Right atrium auricular region (tissue), 2 donors: Measurements from ENCODE around the gene UBE2E2. TPM values are rescaled to one million over a fixed set of nuclear protein-coding genes. Genes with fewer than 3 reads are reported as not detected.

Source experiments
- DNase-seq: peaks from one replicate; pipeline ENCODE4 v3.0.0-alpha.2; 2019; ENCODE audit warnings: low spot score
- H3K27ac ChIP-seq, 2 donors: fragments of 200-600 bp; sonication (generic); 1 replicate in 1 of 2; 2 replicates in 1 of 2; pipeline ENCODE4 v1.5.1; 2016 to 2019
- H3K27me3 ChIP-seq, 2 donors: fragments of 200-600 bp; sonication (generic); one replicate each; pipeline versions ENCODE4 v1.5.1 to v1.6.0; 2017 to 2019
- H3K36me3 ChIP-seq: fragments of 200-600 bp; sonication (generic); one replicate; pipeline ENCODE4 v1.5.1; 2016
- H3K4me1 ChIP-seq, 2 donors: fragments of 200-600 bp; sonication (generic); one replicate each; pipeline versions ENCODE4 v1.5.1 to v1.6.0; 2017 to 2019
- H3K4me3 ChIP-seq, 2 donors: fragments of 200-600 bp; sonication (generic); 1 replicate in 1 of 2; 2 replicates in 1 of 2; pipeline ENCODE4 v1.5.1; 2017 to 2019; ENCODE audit warnings: mild to moderate bottlenecking in 1 of 2, moderate library complexity in 1 of 2
- H3K9me3 ChIP-seq, 2 donors: fragments of 200-600 bp; sonication (generic); one replicate each; pipeline ENCODE4 v1.5.1; 2019
- CTCF ChIP-seq, 2 donors: fragments of 200-600 bp; sonication (generic); IDR thresholded peaks; one replicate each; pipeline ENCODE4 v1.5.1; 2019; ENCODE audit warnings: antibody characterized with exemption in 2 of 2
- total RNA-seq, 2 donors: library from RNA; depleted of rRNA; stranded (reverse); fragments of >200 nt; gene quantifications; one replicate each; pipeline ENCODE4 v1.1.0, GENCODE V29; 2016

Gene UBE2E2
- total RNA-seq, 2 donors from 2014 or later, result 31.0 to 36.7 TPM

DNA sequence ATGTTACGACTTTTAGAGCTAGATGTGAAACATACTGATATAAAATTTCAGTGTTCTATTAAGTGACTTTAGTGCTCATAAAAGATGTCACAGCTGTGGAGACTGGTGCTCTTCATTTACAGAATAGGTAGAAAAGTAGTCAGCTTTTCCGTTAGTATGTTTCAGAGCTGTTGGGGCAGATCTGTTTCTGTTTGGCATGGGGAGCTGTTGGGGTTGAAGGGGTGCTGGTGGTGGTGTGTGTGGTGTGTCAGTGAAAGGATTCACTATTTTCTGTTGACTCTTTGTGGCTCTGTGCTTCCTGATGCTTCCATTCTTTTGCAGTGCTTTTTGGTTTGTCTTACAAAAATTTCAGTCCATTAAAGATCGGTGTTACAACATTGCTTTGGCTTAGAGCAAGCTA is 3.2 kb downstream of the UBE2E2 start:
- no peak overlapping the region for H3K27ac ChIP-seq
- no peaks in the 10 kb centered on the region for H3K9me3 ChIP-seq
- H3K36me3 ChIP-seq, result no peaks in the 10 kb centered on the region
- no peak for TF ChIP-seq CTCF (IDR thresholded peaks at IDR 0.05)
- no peaks in the 10 kb centered on the region for H3K27me3 ChIP-seq
- H3K4me3 ChIP-seq, result no peak overlapping the region
- DNase-seq, result no peak
- H3K4me1 ChIP-seq, result peaks cover 0 to 17% of the 10 kb centered on the region in 2 donors

DNA sequence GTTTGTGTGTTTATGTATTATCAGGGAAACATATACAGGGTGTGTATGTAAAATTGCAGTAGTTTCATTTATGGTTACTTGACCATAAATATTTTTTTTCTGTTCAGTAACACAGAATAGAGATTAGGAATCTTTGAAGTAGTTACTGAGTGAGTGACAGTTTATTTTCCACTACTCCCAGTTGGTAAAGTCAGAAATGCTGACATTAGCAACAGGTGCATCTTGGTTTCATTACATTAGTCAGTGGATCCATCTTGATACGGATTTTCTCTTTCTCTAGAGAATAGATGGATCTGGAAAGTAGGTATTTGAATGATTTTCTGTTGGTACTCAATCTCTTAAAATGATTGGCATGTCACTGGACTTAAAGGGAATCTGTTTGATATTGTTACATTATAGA is 6.0 kb downstream of the UBE2E2 start:
- DNase-seq, result no peak
- Histone ChIP-seq H3K9me3 (no peaks in the 10 kb centered on the region), H3K27me3 (no peaks in the 10 kb centered on the region), H3K36me3 (no peaks in the 10 kb centered on the region), H3K4me3 (no peak overlapping the region), H3K4me1 (peaks cover 0 to 8% of the 10 kb centered on the region in 2 donors), H3K27ac (no peak overlapping the region)
- TF ChIP-seq CTCF (IDR thresholded peaks at IDR 0.05), result no peak

DNA sequence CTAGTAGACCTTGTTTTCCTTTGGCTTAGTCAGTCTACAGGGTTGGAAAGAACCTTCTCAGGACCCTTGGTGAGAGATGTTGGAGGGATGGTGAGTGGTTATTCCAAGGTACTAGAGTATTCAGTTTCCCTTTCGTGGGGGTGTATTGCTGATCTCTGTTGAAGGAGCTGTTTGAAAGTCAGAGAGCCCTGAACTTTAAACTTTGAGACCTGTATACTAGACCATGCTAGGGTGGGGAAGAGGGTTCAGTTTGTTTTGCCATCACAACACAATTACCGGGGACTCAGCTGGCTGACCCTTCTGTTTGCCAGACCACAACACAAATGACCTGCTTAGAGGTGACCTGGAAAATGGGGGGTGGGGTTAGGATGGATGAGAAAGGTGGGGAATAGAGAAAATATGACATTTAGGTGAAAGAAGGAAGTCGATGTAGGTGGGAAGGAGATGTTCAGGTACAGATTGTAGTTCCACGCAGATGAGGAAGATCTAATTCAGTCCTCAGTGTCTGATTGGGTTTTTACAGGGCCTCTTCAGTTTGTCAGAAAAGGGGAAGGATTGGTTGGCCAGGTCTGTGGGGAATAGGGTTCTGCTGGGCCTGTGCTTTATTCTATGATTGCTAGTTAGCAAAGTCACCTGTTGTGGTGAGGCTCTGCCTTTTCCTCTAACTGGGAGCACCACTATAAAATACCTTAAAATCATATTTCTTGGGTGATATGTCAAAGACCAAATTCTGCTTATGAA is 6.8 kb downstream of the UBE2E2 start:
- H3K4me1 ChIP-seq, result peaks cover 0 to under 1% of the 10 kb centered on the region in 2 donors
- H3K27me3 ChIP-seq, result no peaks in the 10 kb centered on the region
- H3K27ac ChIP-seq, result no peak overlapping the region
- TF ChIP-seq CTCF (IDR thresholded peaks at IDR 0.05), result no peak
- H3K9me3 ChIP-seq, result no peaks in the 10 kb centered on the region
- H3K36me3 ChIP-seq, result no peaks in the 10 kb centered on the region
- H3K4me3 ChIP-seq, result no peak overlapping the region
- DNase-seq, result no peak

DNA sequence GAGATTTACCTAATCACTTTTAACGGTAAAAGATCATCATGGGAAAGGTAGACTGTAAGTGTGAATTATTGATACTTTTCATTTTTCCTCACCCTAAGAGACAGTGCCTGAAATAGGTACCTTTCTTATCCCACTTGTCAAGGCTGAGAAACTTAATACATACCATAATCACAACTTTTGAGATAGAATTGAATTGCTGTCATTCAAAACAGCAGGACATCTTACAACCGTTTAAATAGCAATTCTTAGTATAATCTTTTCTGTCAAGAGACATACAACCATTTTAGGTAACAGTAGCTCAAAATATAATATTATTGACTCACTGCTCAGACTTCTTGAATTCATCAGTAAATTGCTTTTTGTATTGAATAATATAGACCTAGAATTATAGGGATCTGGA is 10.7 kb downstream of the UBE2E2 start:
- no peak for DNase-seq
- Histone ChIP-seq H3K27ac (no peak overlapping the region), H3K4me1 (peaks cover 0 to 5% of the 10 kb centered on the region in 2 donors), H3K36me3 (no peaks in the 10 kb centered on the region), H3K4me3 (no peak overlapping the region), H3K27me3 (no peaks in the 10 kb centered on the region), H3K9me3 (no peaks in the 10 kb centered on the region)
- TF ChIP-seq CTCF (IDR thresholded peaks at IDR 0.05), result no peak

GRCh38 chr3:23217872-23218554 is 14.9 kb downstream of the UBE2E2 start:
- H3K9me3 ChIP-seq, result no peaks in the 10 kb centered on the region

More at GRCh38 chr3:23217872-23218554, 14.9 kb downstream of the UBE2E2 start:
- H3K4me3 ChIP-seq, result no peak overlapping the region
- peaks cover 0 to 17% of the 10 kb centered on the region in 2 donors for H3K4me1 ChIP-seq
- no peak for DNase-seq
- no peak overlapping the region for H3K27ac ChIP-seq
- no peaks in the 10 kb centered on the region for H3K36me3 ChIP-seq
- H3K27me3 ChIP-seq, result no peaks in the 10 kb centered on the region
- no peak for TF ChIP-seq CTCF (IDR thresholded peaks at IDR 0.05)
